Brain microvascular endothelial cell (primary cell): ENCODE data around the gene TSC22D1.

ENCODE experiments used
- DNase-seq: peaks from one replicate; pipeline ENCODE4 v3.0.0-alpha.2; 2020
- H3K27ac ChIP-seq: fragments of 250-450 bp; sonication (Bioruptor Pico); 2 replicates; pipeline ENCODE4 v1.5.1; 2020; ENCODE audit warnings: mild to moderate bottlenecking, moderate library complexity
- H3K27me3 ChIP-seq: fragments of 250-450 bp; sonication (Bioruptor Pico); replicated peaks from 2 replicates; pipeline ENCODE4 v1.5.1; 2020; ENCODE audit warnings: mild to moderate bottlenecking
- H3K36me3 ChIP-seq: fragments of 250-450 bp; sonication (Bioruptor Pico); replicated peaks from 2 replicates; pipeline ENCODE4 v1.5.1; 2020; ENCODE audit warnings: mild to moderate bottlenecking
- H3K4me3 ChIP-seq: 2 replicates; pipeline ENCODE4 v1.5.1; 2011; ENCODE audit warnings: low read depth, mild to moderate bottlenecking, control low read depth, low read length, moderate library complexity
- in situ Hi-C: cut with HindIII; loops from 2 replicates; pipeline ENCODE4 v1.10.0; 2017; ENCODE audit warnings: low sequenced_read_pairs, low pct_ligation_motif_present
- TF ChIP-seq, protein P1 (sequence below): IDR thresholded peaks from 2 replicates; pipeline ENCODE4 v1.5.1; 2011; ENCODE audit warnings: low read depth, mild to moderate bottlenecking, moderate library complexity, low read length, control low read depth, inconsistent platforms; ENCODE audit errors: missing control alignments

TSC22D1 gene

DNA sequence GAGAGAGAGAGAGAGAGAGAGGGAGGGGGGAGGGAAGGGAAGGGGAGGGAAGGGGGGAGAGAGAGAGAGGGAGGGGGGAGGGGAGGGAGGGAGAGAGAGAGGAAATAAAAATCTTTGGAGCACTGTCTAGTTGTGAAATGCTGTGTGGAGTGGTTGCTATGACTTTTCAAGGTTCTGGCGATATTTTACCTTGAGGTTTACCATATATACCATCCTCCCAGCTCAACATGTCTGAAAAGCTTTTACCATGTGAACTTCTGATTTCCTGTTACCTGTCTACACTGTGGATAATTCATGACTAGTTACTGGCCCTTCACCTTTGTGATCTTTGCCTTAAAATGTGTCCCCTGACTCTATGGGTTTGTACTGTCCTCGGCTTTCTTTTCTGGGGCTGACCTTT is 164.3 kb downstream of the TSC22D1 start:
- no peak for DNase-seq
- TF ChIP-seq, protein P1, sequence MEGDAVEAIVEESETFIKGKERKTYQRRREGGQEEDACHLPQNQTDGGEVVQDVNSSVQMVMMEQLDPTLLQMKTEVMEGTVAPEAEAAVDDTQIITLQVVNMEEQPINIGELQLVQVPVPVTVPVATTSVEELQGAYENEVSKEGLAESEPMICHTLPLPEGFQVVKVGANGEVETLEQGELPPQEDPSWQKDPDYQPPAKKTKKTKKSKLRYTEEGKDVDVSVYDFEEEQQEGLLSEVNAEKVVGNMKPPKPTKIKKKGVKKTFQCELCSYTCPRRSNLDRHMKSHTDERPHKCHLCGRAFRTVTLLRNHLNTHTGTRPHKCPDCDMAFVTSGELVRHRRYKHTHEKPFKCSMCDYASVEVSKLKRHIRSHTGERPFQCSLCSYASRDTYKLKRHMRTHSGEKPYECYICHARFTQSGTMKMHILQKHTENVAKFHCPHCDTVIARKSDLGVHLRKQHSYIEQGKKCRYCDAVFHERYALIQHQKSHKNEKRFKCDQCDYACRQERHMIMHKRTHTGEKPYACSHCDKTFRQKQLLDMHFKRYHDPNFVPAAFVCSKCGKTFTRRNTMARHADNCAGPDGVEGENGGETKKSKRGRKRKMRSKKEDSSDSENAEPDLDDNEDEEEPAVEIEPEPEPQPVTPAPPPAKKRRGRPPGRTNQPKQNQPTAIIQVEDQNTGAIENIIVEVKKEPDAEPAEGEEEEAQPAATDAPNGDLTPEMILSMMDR: no peak
- in situ Hi-C loops: no loop called here
- Histone ChIP-seq H3K27me3 (no peaks in the 10 kb centered on the region), H3K4me3 (no peak overlapping the region), H3K27ac (no peak overlapping the region), H3K36me3 (no peaks in the 10 kb centered on the region)

DNA sequence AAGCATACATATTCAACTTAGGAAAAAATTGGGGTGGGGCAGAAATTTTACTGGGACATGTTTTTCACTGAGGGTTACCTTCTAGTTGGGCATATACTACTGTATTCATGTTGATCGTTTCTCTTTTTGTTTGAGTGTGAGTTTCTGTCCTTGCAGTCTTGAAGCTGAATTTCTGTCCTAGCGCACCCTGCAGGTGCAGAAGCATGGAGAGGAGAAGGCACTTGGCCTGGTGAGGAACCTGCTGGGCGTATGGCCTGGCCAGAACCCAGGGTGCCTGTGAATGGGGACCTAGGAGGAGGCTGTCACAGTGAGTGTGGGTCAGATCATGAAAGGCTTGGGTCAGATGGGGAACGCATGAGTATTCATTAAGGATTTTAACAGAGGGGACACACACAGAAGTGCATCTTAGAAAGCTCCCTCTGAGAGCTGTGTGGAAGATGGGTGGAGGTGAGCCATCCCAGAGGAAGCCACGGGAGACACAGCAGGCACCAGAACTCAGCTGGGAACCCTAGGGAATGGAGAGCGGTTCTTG is 165.7 kb downstream of the TSC22D1 start:
- Histone ChIP-seq H3K4me3 (no peak overlapping the region), H3K27me3 (no peaks in the 10 kb centered on the region), H3K36me3 (no peaks in the 10 kb centered on the region), H3K27ac (no peak overlapping the region)
- in situ Hi-C loops: no loop called here
- no peak for DNase-seq
- TF ChIP-seq, protein P1: peak; percentile 14

DNA sequence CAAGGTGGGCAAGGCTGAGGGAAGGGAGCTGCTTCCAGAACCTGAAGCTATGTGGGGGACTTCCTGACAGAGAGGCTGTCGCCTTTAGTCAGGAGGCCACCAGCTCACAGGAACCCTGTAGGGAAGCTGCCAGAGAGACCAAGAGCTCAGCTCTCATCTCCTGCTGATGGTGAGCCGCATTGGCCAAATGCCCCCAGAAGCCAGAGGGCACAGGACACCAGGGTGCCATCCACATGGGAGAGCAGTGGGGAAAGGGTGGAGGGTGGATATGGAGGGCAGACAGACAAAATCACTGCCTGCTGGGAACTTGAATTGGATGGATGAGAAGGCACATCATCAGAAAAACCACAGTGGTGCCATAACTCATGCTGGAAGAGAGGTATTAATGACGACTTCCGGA is 166.5 kb downstream of the TSC22D1 start:
- in situ Hi-C loops: no loop called here
- TF ChIP-seq, protein P1: no peak
- Histone ChIP-seq H3K27ac (no peak overlapping the region), H3K4me3 (no peak overlapping the region), H3K36me3 (no peaks in the 10 kb centered on the region), H3K27me3 (no peaks in the 10 kb centered on the region)
- no peak for DNase-seq

DNA sequence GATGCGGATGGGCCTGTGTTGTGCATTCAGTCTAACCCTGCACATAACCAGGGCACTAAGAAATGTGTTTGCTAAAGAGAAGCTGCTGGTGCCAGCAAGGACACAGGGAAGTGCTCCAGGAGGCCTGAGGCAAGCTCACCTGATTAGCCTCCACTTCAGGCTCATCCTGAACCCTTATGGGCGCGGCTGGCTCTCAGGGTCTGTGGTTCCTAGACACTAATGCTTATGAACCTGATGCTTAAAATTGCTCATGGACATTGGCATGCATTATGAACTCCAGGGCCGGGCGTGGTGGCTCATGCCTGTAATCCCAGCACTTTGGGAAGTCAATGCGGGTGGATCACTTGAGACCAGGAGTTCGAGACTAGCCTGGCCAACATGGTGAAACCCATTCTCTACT is 168.2 kb downstream of the TSC22D1 start:
- TF ChIP-seq, protein P1: no peak
- in situ Hi-C loops: no loop called here

DNA sequence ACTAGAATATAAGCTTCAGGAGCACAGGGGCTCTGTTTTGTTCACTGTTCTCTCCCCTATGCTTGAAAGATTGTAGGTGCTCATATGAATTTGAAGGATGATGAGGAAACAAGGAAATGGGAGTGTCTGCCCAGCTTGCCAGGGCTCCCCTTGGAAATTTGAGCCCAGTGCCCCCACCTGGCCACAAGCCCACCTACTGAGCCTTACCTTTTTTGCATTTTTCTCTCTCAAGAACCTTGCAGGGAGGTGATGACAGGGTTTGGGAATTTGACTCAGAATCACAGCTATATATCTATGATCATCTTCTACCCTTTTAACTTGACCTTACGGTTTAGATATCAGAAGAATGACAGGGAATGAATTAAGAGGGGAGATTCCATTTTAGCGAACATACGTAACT is 168.8 kb downstream of the TSC22D1 start:
- Histone ChIP-seq H3K4me3 (no peak overlapping the region), H3K27me3 (no peaks in the 10 kb centered on the region), H3K36me3 (no peaks in the 10 kb centered on the region), H3K27ac (no peak overlapping the region)
- TF ChIP-seq, protein P1: no peak
- DNase-seq: no peak
- in situ Hi-C loops: no loop called here

More for the DNA sequence above, 168.2 kb downstream of the TSC22D1 start:
- no peak overlapping the region for H3K27ac ChIP-seq
- H3K4me3 ChIP-seq: no peak overlapping the region
- H3K27me3 ChIP-seq: no peaks in the 10 kb centered on the region
- no peak for DNase-seq
- no peaks in the 10 kb centered on the region for H3K36me3 ChIP-seq

DNA sequence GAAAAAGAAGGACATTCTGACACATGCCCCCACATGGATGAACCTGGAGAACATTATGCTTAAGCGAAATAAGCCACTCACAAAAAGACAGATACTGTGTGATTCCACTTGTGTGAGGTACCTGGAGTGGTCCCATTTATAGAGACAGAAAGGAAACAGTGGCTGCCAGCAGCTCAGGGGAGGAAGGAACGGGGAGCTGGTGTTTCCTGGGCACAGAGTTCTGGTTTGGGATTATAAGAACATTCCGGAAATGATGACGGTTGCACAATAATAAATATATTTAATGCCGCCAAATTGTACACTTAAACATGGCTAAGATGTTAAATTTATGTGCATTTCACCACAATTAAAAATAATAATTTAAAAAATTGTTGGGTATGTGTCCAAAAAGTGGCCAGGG is 169.5 kb downstream of the TSC22D1 start:
- Histone ChIP-seq H3K27me3 (no peaks in the 10 kb centered on the region), H3K27ac (no peak overlapping the region), H3K36me3 (no peaks in the 10 kb centered on the region), H3K4me3 (no peak overlapping the region)
- TF ChIP-seq, protein P1: no peak
- in situ Hi-C loops: no loop called here
- no peak for DNase-seq
